LNCaP clone FGC (cell line): ENCODE data around the gene EXOC4.
"Not testable (repeated sequence)": the region's sequence is repeated elsewhere in the genome, so short reads cannot be mapped to it uniquely, and the experiment has no call there.

Experiments used
- DNase-seq: peaks from one replicate; pipeline ENCODE4 v3.0.0-alpha.2; 2011; ENCODE audit warnings: low read depth
- H3K4me3 ChIP-seq: 2 replicates; pipeline ENCODE4 v1.5.1; 2011; ENCODE audit warnings: mild to moderate bottlenecking, low read depth, low read length, control low read depth
- TF ChIP-seq, protein P1 (sequence below): IDR thresholded peaks from 2 replicates; pipeline ENCODE4 v1.5.1; 2012; ENCODE audit warnings: mild to moderate bottlenecking; ENCODE audit not compliant: control insufficient read depth, insufficient read depth; ENCODE audit errors: extremely low read depth

Gene EXOC4

DNA sequence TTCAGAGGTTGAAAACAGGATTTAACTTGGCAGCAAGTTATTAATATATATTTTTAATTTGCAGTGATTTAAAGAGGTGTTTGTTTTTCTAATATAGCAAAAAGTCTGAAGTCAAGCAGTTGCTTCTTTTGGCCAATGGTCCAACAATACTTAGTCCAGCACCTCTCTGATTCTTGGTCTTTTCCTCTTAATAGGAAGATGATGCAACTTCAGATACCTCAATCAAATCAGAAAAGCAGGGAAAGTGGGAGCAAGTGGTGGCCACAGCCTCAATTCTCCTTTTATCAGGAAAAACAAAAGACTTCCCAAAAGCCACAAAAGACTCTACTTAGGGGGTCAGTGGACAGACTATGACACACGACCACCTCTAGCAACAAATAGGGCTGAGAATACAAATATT, 740.7 kb downstream of the EXOC4 start:
- no peak overlapping the region for H3K4me3 ChIP-seq
- no peak for DNase-seq
- TF ChIP-seq, protein P1, sequence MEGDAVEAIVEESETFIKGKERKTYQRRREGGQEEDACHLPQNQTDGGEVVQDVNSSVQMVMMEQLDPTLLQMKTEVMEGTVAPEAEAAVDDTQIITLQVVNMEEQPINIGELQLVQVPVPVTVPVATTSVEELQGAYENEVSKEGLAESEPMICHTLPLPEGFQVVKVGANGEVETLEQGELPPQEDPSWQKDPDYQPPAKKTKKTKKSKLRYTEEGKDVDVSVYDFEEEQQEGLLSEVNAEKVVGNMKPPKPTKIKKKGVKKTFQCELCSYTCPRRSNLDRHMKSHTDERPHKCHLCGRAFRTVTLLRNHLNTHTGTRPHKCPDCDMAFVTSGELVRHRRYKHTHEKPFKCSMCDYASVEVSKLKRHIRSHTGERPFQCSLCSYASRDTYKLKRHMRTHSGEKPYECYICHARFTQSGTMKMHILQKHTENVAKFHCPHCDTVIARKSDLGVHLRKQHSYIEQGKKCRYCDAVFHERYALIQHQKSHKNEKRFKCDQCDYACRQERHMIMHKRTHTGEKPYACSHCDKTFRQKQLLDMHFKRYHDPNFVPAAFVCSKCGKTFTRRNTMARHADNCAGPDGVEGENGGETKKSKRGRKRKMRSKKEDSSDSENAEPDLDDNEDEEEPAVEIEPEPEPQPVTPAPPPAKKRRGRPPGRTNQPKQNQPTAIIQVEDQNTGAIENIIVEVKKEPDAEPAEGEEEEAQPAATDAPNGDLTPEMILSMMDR = no peak

DNA sequence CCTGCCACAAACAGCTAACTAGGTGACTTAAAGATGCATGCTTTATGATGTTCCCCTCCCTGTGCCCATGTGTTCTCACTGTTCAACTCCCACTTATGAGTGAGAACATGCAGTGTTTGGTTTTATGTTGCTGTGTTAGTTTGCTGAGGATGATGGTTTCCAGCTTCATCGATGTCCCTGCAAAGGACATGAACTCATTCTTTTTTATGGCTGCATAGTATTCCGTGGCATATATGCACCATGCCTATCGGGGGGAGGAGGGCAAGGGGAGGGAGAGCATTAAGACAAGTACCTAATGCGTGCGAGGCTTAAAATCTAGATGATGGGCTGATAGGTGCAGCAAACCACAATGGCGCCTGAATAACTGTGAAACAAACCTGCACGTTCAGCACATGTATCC, 741.2 kb downstream of the EXOC4 start:
- H3K4me3 ChIP-seq, DNase-seq: not testable (repeated sequence)

DNA sequence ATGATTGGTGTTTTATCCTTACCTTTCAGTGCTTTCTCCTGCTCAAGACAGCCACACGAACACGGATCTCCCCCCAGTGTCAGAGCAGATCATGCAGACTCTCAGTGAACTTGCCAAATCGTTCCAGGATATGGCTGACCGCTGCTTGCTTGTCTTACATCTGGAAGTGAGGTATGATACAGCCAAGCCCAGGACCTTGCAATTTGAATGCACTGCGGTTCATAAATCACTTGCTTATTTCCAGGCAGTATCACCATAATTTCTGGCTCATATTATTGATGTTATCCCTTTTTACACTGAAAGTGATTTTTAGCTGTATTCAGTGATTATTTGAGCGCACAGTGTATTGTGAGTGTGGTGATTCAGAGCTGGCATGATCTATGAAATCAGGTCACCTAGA, 744.6 kb downstream of the EXOC4 start:
- no peak for DNase-seq
- TF ChIP-seq, protein P1 = no peak
- no peak overlapping the region for H3K4me3 ChIP-seq

DNA sequence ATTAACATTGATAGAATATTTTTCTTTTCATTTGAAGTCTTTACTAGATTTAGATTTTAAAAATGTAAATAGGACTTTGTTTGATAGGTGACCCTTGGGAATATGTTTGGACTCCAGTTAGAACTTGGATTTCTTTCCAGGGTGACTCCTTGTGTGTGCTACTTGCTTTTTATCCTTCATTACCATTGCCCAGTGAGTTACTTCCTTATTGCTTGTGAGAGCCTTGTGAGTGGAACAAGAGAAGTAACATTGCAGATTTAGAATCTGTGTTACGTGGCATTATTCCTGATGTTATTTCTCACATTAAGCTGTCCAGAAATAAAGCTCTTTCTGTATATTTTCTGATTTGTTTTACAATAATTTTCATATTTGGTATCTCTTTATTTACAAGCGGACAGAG, 746.3 kb downstream of the EXOC4 start:
- no peak for DNase-seq
- no peak overlapping the region for H3K4me3 ChIP-seq
- TF ChIP-seq, protein P1 = no peak

DNA sequence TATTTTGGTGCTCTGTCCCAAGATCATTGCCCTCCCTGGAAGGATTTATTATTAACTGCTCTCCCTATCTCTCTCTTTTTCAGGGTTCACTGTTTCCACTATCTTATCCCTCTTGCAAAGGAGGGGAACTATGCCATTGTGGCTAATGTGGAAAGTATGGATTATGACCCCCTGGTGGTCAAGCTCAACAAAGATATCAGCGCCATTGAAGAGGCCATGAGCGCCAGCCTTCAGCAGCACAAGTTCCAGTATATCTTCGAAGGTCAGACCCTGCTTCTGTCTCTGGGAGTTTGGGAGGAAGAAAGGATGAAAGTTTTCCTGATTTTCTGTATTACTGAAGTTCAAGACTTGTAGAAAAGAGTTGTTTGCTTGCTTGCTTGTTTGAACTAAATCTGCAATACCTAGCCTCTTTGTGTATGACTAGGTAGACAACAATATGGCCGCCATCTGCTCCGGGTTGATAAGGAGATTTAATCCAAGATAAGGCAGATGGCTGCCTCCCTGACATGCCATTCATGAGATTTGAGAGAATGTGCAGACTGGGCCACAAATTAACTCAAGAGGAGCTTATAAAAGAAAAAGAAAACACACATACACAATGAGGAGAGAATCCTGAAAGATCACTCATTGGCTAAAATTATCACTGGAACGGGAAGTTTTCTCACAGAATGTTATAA, 752.1 kb downstream of the EXOC4 start:
- H3K4me3 ChIP-seq = no peak overlapping the region
- TF ChIP-seq, protein P1 = no peak
- DNase-seq = no peak

DNA sequence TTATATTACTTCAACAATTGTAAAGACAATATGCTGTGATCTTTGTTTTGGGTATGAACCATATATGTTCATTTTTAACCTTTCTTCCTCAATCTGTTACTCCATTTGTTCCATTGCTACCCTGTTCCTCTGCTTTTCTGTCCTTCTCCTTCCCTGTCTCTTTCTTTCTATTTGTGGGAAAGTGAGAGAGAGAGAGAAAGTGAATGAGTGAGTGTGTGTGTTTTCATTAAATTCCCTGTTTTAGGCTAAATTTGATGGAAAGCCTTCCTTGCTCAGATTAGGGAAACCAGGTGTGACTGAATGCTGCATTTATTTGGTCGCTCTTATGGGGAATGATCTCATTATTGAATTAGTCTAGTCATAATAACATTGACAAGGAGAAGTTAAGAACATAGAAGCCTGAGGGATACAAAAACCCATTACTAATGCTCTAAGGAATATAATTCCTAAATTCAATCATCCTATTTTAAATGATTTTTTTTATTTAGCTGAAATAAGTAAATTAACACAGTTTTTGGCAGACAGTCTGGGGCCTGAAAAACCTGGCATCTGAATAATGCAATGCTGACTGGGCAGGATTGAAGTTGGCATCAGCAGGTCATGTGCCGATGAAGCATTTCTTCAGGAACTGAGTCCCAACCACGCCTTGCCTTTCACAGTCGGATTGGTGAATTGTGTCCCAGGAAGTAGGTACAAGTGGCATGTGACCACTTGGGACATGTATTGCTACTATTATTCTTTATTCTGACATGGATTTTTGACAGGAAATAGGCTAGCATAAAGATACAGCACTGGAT, 756.6 kb downstream of the EXOC4 start:
- H3K4me3 ChIP-seq = no peak overlapping the region
- DNase-seq = no peak
- TF ChIP-seq, protein P1 = no peak

DNA sequence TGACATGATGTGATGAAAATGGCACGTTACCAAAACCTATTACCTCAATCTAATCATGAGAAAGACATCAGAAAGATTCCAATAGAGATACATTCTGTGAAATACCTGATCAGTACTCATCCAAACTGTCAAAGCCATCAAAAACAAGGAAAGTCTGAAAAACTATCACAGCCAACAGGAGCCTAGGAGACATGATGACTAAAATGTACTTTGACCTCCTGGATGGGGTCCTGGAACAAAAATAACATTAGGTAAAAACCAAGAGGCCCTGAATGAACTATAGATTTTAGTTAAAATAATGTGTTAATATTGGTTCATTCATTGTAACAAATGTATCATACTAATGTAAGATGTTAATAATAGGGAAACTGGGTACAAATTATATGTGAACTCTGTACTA, 760.4 kb downstream of the EXOC4 start:
- TF ChIP-seq, protein P1 = no peak
- no peak overlapping the region for H3K4me3 ChIP-seq
- DNase-seq = no peak
